NCI-H1105 (cell line): ENCODE data around the gene KCNS1.
A peak's percentile ranks its signal among the peaks of the same experiment; 100 is the strongest.

Experiments
- DNase-seq: peaks from one replicate; lab custom pipeline; 2025; lab: John Stamatoyannopoulos, UW

KCNS1 gene

DNA sequence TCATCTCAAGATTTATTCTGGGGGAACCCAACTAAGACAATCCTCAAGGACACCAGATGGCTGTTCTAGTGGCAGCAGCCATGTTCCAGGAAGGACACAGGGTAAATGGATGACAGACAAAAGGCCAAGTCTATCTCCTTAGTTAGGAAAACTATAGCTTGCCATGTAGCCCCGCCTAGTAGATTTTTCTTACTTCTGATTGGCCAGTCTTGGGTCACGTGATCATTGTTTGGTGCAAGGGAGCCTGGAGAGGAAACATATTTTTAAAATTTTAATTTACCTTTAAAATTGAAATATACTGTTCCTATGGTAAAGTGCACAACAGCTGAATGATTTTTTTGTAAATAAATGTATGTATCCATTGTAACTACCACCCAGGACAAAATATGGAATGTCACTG lies 4.4 kb upstream of the KCNS1 start:
- DNase-seq, result no peak

DNA sequence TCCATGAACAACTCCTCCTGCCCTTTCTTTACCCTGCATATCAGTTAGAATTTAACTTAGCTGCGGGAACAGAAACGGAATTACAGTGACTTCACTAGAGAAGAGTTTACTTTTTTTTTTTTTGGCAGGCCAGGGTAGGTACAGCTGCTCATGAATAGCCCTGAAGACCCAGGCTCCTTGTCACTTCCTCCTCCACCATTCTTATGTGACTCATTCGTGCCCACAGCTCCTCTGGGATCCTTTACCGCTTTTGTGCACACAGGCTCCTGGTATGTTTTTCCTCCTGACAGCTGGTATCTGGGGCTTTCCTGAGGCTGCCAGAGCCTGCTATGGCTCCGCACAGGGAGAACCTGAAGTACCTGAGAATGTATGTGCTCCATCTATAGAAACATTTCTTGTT lies 3.9 kb upstream of the KCNS1 start:
- DNase-seq, result no peak

DNA sequence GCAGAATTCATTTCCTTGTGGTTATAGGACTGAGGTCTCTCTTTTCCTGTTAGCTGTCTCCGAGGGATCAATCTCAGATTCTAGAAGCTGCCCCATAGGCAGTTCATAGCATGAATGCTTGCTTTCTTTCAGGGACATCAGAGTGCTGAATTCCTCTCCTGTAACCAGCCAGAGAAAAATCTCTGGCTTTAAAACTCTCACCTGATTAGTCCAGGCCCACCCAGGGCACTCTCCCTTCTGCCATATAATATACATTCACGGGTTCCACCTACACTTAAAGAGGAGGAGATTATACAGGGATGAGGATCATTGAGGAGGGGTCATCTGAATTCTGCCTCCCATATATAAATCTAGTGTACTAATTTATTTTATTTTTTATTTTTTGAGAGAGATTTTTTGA lies 2.1 kb upstream of the KCNS1 start:
- DNase-seq, result no peak

DNA sequence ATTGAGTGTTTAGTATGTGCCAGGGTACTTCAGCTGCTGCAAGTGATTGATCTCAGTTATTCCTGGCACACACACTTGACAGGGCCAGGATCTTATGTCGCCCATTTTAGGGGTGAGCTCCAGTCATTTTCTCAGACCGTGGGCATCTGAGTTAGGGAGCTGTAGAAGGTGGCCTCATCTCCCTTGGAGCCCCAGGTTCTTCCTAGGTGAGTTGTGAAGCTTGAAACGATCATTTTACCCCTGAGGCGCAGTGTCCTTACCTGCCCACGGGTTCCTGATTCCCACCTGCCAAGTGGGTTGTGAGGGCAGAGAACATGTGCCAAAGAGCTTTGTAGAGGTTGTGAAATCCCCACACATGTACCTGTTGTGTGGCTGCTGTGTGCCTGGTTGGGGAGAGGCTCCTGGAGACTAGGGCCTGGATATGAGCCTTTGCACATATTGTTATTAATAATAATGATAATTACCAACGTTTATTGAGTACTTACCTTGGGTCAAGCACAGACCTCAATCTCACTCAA lies 465 bp upstream of the KCNS1 start:
- DNase-seq, result no peak

DNA sequence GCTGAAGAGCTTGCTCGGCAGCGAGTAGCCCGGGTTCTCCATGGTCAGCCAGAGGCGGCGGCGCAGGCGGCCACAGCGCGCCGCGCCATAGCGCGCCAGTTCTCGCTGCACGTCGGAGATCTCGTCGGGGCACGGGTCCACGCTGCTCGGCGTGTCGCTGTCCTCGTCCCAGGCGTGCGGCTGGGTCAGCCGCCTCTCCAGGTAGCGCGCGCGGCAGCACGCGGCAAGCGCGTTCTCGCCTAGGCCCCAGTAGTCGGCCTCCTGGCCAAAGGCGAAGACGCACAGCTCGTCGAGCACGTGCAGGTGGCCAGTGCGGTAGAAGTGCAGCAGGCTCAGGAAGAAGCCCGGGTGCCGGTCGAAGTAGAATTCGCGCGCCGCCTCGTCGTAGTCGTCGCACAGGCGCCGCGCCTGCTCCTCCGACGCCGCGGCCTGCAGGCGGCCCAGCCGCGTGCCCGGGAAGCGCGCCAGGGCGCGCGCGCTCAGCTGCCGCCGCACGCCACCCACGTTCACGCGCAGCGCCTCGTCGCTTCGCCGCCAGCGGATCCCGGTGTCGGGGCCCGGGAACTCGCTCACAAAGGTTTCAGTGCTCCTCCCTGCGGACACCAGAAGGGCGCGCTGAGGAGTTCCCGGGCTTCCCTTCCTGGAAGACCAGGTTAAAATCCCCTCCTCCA lies 2.7 kb downstream of the KCNS1 start:
- DNase-seq, result no peak

DNA sequence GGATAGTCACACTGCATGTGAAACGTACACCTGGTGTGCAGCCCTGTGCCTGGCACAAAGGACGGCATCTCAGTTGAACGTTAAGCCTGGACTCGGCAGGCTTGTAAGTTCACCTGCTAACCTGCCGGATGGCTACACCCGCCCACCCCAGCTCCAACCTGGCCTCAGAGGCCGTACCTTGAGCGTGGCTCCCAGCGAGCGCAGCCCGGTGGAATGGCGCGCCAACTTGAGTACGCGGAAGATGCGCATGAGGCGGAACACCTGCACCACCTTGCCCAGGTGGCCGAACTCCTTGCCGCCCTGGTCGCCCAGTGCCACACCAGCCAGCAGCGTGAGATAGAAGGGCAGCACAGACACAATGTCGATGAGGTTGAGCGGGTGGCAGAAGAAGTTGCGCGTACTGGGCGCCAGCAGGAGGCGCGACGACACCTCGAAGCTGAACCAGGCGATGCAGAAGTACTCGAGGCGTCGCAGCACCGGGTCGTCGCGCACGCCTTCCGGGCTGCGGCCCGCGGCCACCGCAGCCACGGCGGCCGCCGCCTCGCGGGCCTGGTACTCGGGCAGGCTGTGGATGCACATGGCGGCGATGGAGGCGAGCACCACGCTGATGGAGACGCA lies 3.3 kb downstream of the KCNS1 start:
- no peak for DNase-seq

DNA sequence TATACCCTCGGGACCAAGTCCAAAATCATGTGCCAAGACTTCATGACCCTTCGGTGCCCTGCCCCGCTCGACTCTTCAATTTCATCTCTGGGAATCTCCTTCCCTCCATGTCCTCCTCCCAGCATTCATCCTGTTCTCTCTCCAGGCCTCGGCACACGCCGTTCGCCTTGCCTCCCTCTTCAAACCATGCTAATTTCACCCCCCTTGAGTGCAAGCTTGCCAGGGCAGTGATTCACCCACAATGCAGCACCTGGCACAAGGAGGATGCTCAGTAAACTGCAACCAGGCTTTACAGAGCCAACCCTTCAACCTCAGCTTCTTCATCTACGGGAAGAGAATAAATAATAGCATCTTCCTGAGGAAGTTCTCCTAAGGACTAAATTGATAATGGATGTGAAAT lies 4.1 kb downstream of the KCNS1 start:
- no peak for DNase-seq

DNA sequence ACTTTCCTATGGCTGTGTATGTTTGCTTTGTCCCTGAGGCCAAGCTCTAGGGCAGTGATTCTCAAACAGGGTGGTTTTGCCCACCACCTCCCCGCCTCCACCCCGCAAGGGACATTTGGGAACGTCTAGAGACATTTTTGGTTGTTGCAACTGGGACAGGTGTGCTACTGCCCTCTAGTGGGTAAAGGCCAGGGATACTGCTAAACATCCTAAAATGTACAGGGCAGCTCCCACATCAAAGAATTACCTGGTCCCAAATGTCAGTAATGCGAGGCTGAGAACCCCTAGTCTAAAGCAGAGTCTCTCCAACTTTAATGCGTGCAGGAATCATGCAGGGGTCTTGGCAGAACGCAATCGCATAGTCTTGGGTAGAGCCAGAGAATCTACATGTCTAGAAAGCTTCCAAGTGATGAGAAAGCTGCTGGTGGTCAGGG lies 5.1 kb downstream of the KCNS1 start:
- DNase-seq, result peak; percentile 18

DNA sequence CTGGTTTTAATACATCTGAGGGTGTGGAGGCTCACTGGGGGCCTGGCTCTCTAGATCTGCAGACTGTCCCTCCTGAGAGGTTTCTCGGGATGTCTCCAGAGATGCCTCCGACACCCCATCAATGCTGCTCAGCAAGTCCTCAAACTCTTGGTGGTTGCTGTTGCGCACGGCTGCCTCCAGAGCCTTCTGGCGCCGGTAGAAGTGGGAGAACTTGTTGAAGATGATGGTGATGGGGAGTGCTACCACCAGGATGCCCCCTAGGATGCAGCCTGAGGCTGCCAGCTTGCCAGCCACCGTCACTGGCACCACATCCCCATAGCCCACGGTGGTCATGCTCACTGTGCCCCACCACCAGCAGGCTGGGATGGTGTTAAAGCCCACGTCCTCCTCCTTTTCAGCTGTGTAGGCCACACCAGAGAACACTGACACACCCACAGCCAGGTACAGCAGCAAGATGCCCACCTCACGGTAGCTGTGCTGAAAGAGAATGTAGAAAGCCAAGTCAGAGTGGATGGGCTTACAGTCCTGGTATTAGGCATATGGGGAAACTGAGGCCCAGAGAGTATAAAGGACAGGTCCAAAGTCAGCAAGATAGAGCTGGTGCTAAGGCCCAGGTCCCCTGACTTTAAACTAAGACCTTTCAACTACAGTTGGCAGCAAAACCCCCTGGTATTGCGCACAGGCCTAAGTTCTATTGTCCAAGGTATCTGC lies 5.9 kb downstream of the KCNS1 start:
- no peak for DNase-seq

DNA sequence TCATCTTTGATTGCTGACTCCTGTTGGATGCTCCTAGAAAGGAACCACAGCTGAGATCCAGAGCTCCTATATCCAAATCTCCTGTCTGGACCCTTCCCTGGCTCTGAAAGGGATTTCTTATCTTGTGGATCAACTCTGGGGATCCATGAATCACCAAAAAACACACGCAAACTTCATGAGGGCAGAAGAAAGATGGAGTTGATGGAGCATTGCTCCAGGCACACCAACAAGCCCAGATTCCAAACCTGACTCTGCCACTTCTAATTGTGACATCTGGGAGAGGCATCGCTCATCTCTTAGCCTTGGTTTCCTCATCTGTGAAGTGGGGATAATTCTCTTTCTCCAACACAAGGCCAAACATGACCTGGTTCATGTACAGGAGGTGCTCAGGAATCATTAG lies 6.7 kb downstream of the KCNS1 start:
- no peak for DNase-seq

DNA sequence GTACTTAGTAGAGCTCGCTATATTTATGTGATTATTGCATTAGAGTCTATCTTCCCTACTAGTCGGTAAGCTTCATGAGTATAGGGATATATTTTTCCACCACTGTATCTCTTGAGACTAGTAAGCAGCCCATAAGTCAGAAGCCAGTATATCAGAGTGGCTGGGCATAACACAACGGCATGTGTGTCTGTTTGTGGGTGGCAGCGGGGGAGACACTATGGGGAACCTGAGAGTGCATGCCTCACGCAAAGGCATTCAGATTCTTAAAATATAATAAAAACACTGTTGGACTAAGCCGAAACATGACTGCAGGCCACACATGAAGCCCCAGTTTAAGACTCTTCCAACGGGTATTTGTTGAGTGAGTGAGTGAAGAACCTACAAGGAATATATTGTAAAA lies 8.0 kb downstream of the KCNS1 start:
- DNase-seq, result no peak

DNA sequence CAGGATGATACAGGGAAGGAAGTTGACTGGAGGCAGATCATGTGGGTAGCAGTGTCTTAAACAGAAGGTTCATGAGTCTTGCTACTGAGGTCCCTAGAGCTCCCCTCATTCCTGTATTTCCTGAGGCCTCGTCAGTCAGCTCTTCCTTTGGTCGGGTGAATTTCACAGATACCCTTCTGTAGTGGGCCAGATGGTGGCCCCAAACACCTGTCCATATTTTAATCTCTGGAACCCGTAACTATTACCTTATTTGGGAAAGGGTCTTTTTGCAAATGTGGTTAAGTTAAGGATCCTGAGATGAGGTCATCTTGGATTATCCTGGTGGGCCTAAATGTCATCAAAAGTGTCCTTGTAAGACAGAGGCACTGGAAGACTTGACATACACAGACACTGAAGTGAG lies 9.6 kb downstream of the KCNS1 start:
- no peak for DNase-seq

DNA sequence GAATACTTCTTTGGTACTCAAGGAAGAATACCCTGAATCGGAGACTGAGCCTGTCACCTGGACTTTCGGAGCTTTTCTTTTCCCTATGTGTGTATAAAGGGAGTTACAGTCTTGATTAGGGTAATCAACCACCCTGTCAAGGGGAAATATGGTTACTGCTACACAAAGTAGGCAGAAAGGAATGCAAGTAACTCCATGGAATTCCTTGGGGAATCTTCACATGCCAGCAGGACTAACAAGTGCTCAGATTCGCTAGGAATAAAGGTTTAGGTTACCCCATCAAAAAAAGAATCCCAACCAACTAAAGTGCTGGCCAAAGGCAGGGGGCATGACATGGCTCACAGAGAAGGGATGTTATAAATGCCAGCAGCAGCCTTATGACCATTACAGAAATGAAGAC lies 10.4 kb downstream of the KCNS1 start:
- DNase-seq, result no peak

DNA sequence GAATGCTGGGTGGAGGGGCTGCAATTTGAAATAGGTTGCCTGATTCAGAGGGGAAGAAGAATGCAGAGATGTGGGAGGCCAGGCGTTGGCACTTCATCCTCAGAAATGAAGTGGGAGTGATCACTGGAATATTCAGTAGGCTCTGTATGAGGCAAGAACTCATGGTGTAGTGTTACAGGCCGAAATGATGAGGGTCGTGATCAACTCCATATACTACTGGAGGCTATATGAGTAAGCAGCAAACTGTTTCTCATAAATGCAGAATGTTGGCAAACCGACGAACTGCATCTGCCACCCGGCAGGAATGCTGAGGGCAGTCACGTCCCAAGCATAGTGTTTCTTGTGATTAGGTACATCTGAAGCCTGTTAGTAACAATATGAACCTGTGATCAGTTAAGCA lies 12.7 kb downstream of the KCNS1 start:
- no peak for DNase-seq

DNA sequence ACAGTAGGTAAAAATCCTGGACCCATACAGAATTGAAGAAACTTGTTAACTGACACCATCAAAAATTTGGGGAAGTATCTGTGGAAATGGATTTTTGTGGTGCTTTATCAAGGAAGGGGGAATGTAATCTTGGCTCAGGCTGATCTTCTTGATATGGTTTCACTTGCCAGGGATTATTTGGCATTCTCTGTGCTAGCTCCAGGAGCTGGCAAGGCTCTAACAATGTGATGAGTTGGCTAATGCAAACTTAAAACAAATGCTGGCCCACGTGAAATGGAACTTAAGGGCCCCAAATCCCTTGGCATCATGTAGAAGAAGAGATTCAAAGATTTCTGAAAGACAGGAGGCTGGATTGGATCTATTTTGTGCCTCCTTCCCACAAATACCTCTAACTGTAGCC lies 13.1 kb downstream of the KCNS1 start:
- no peak for DNase-seq

DNA sequence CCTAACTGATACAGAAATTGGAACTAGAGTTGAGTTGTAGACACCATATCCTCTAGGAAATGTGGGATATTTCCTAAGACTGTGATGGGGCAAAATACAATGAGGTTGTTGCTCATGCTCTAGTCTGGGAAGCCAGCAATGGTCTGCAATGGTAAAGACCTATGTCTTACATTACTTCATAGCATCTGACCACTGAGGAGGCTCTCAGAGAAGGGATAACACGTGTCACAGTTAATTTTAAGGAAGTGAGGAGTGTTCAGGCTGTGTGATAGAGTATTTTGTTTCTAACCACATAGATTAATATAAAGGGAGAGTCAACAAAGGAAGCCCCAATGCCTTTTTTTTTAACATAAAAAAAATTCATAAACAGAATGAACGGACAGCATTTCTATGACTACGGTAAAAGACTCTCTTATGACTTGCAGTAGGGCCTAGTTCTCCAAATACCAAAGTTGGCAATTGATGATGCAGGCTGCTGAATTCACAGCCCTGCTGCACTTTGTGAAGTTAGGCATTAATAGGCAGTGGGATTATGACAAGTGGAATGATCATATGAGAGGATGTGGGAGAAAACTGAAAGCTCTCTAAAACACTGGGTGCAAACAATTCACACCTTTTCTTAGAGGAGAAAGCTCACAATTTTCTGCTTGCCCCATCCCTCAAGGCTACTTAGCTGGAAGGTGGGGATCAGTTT lies 13.7 kb downstream of the KCNS1 start:
- DNase-seq, result no peak

DNA sequence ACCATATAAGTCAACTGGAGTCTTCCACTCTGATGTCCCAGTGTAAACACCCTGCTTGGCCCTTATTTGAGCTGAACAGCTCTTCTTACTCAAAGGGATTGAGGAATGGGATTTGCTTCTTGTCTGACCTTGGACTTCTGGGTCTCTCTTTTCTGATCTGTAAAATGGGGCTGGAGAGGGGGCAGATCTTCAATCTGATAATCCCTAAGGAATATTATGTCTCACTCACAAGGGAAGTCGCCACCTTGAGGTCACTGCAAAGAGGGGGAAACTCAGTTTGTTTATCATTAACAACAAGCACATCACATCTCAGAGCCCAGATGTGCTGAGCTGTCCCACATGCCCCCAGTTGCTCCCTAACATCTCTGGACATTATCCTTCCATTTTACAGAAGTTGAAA lies 15.1 kb downstream of the KCNS1 start:
- DNase-seq, result no peak

DNA sequence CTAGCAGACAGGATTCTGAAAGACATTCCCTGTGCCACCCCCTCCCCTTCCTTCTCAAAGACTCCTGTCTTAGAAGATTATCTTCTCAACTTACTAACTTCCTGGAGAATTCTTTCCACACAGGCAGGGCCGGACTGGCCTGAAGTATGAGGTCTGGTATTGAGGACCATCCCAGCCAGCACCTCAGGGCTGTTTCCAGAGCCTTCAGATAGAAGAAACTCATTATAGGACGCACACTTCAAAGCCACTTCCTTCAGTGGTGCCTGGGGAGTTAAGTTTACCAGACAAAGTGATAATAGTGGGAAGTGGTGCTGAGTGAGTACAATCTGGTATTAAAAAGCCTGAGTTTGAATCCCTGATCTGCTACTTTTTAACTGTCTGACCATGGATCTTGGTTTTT lies 15.6 kb downstream of the KCNS1 start:
- DNase-seq, result no peak

DNA sequence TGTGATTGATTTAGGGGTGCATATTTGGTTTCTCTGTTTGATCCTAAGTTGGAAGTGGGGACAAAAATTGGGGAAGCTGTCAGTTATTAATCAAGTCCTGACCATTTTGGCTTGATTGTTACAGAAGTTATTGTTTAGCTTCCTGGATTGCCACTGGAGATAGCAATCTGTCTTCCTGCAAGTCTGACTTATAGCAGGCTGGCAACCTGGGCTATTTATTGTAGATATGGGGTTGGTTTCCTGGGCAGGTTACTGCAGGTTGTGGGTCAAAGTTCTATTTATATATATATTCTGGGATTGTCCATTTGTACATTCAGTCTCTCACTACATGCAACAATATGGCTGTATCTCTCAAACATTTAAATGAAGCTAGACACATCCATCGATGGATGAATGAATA lies 17.8 kb downstream of the KCNS1 start:
- DNase-seq, result no peak

DNA sequence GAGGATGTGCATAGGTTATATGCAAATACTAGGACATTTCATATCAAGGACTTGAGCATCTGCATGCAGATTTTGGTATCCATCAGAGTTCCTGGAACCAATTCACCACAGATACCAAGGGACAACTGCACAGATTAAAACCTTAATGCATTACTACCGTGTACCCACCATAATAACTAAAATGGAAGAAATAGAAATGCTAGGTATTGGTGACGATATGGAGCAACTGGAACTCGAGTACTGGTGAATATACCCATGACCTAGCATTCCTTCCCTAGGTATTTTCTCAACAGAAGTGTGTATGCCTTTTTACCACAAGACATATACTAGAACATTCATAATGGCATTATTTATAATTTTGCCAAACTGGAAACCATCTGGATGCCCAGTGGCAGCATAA lies 18.5 kb downstream of the KCNS1 start:
- DNase-seq, result no peak

DNA sequence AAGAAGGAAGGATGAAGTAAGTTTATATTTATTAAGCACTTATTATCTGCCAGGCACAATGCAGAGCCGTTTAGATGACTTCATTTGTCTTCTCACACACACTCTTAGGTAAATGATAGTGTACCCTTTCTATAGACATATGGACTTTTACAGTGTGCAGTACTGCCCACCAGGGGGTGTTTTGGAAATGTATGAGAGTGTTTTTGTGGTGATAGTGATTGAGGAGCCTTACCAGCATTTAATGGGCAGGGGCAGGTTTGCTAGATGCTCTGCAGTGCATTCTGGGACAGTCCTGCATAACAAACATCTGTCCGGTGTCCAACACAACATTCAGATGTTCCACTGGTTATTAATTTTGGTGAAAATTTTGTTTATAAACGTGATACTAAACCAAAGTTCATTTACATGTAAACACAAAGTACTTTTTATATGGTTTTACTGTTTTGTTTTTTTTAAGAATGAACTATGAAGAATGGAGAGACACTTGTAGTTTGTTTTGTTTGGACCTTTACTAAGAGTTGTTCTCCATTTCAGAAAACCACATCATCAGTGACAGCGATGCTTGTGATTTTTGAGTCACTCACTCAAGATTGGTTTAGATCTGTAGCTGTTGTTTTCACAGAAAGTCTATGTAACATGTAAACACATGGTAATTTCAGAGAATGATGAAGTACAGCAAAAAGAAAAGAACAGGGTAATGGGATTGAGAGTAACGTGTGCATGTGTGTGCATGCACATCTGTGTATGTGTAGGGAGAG lies 19.9 kb downstream of the KCNS1 start:
- no peak for DNase-seq

DNA sequence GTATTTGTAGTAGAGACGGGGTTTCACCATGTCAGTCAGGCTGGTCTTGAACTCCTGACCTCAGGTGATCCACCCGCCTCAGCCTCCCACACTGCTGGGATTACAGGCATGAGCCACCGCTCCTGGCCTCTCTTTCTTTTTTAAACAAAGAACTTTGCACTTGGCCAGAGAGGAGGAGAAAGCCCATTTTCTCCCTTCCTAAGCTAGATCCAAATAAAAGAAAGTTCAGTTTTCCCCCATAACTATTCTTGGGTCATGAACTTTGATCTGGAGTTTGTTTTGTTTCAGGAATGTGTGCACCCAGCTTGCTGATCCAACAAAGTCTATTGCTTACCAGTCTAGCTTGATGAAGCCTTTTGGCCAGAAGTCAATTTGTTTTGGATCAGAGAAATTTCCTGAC lies 23.4 kb downstream of the KCNS1 start:
- no peak for DNase-seq
